AG10803 (cell line): Measurements from ENCODE around the gene CTSW.

Experiments used
- DNase-seq: peaks from one replicate; pipeline ENCODE4 v3.0.0; 2010; ENCODE audit warnings: low read depth
- H3K4me3 ChIP-seq: 2 replicates; pipeline ENCODE4 v1.5.1; 2011; ENCODE audit warnings: mild to moderate bottlenecking, low read length, control low read depth
- CTCF ChIP-seq: conservative IDR thresholded peaks from 2 replicates; pipeline ENCODE4 v1.5.1; 2011; ENCODE audit warnings: mild to moderate bottlenecking, low read length, control low read depth, inconsistent platforms

Gene CTSW

GRCh38 chr11:65880844-65881421 is 1.3 kb downstream of the CTSW start:
- DNase-seq, result no peak
- no peak for TF ChIP-seq CTCF
- no peak overlapping the region for H3K4me3 ChIP-seq

- no peak for TF ChIP-seq CTCF
- H3K4me3 ChIP-seq, result no peak overlapping the region
- no peak for DNase-seq
Measured at GRCh38 chr11:65882120-65883057, 2.8 kb downstream of the CTSW start.

- H3K4me3 ChIP-seq, result no peak overlapping the region
- DNase-seq, result no peak
- TF ChIP-seq CTCF, result no peak
Measured at GRCh38 chr11:65883058-65883761, 3.6 kb downstream of the CTSW start.

GRCh38 chr11:65883786-65884715 is 4.4 kb downstream of the CTSW start:
- DNase-seq, result no peak
- H3K4me3 ChIP-seq, result no peak overlapping the region
- TF ChIP-seq CTCF, result no peak

- DNase-seq, result peak; percentile 67
- H3K4me3 ChIP-seq, result no peak overlapping the region
- TF ChIP-seq CTCF, result peak; percentile 98
Measured at GRCh38 chr11:65884716-65885092, 5.1 kb downstream of the CTSW start.

- TF ChIP-seq CTCF, result no peak
- no peak for DNase-seq
- no peak overlapping the region for H3K4me3 ChIP-seq
Measured at GRCh38 chr11:65885231-65885630, 5.6 kb downstream of the CTSW start.
